Mammary epithelial cell (primary cell): ENCODE measurements around the gene CFAP251.

ENCODE experiments used
- EZH2 ChIP-seq: IDR thresholded peaks from 2 replicates; pipeline ENCODE4 v1.6.1; 2012; ENCODE audit warnings: low read length, inconsistent platforms, borderline replicate concordance
- TF ChIP-seq, protein P1 (sequence below), 2 donors: IDR thresholded peaks in 1 of 2; conservative IDR thresholded peaks in 1 of 2; 2 replicates each; pipeline ENCODE4 v1.5.1; 2011 to 2012; ENCODE audit warnings: inconsistent platforms in 2 of 2, low read length in 2 of 2, mild to moderate bottlenecking in 2 of 2, control low read depth in 1 of 2, low read depth in 1 of 2; ENCODE audit not compliant: insufficient read depth in 1 of 2; ENCODE audit errors: extremely low read depth in 1 of 2

DNA sequence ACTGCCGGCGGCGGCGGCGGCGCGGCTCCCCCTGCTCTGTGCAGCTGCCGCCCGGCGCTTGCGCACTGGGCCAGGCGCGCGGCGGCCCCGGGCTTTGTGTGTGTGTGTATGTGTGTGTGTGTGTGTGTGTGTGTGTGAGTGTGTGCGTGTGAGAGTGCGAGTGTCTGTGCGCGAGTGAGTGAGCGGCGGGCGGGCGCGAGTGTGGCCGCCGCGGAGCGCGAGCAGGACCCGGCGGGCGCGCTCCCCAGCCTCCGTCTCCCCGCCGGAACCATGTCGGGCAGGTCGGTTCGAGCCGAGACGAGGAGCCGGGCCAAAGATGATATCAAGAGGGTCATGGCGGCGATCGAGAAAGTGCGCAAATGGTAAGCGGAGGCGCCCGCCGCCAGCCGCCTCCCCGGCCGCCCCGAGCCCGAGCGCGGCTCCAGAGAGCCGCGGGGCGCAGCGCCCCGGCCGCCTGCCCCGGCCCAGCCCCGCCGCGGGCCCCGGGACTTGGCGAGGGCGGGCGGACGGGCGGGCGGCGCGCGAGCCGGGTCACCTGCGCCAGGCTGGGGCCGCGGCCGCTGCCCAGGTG lies 103.5 kb downstream of the CFAP251 start, which contains the start of gene BCL7A:
- TF ChIP-seq, protein P1, sequence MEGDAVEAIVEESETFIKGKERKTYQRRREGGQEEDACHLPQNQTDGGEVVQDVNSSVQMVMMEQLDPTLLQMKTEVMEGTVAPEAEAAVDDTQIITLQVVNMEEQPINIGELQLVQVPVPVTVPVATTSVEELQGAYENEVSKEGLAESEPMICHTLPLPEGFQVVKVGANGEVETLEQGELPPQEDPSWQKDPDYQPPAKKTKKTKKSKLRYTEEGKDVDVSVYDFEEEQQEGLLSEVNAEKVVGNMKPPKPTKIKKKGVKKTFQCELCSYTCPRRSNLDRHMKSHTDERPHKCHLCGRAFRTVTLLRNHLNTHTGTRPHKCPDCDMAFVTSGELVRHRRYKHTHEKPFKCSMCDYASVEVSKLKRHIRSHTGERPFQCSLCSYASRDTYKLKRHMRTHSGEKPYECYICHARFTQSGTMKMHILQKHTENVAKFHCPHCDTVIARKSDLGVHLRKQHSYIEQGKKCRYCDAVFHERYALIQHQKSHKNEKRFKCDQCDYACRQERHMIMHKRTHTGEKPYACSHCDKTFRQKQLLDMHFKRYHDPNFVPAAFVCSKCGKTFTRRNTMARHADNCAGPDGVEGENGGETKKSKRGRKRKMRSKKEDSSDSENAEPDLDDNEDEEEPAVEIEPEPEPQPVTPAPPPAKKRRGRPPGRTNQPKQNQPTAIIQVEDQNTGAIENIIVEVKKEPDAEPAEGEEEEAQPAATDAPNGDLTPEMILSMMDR (conservative IDR thresholded peaks at IDR 0.05 in 1 of 2, IDR thresholded peaks at IDR 0.05 in 1 of 2; ENCODE audit: extremely low read depth in 1 of 2, insufficient read depth in 1 of 2, low read depth in 1 of 2, low read length in 2 of 2) = no peak
- TF ChIP-seq EZH2 = no peak
